ENCODE measurements around the gene FAM168B.

FAM168B gene

DNA sequence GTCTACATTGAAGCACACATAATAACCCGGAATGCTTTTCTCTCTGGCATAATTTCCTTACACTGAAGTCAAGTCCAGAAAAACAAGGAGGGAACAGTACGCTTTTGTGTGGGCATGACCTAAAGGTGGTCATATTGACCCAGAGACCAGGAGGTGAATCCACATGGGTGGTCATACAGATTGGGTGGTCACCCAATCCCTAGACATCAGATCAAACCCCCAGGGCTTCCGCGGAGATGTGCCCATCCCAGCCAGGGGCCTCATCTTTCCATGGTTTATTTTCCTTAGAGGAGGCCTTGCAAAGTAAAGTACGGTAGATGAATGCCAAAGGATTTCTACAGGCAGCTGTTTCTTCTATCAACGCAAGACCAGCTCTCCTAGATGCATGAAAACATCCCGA, 38.8 kb downstream of the FAM168B start:
- Histone ChIP-seq H3K4me1 (ENCODE audit: control insufficient read depth, insufficient read depth, low read length) (no peaks in the 10 kb centered on the region), H3K27me3 (ENCODE audit: control insufficient read depth, insufficient read depth, low read length) (no peaks in the 10 kb centered on the region), H3K9ac (ENCODE audit: low read depth, low read length) (no peak overlapping the region), H3K4me3 (ENCODE audit: low read depth, low read length) (no peak overlapping the region), H3K27ac (ENCODE audit: low read depth, low read length) (no peak overlapping the region), H3K36me3 (ENCODE audit: control insufficient read depth, insufficient read depth, low read length) (peaks cover 98% of the 10 kb centered on the region), H3K9me3 (ENCODE audit: control insufficient read depth, insufficient read depth, low read length) (no peaks in the 10 kb centered on the region)

DNA sequence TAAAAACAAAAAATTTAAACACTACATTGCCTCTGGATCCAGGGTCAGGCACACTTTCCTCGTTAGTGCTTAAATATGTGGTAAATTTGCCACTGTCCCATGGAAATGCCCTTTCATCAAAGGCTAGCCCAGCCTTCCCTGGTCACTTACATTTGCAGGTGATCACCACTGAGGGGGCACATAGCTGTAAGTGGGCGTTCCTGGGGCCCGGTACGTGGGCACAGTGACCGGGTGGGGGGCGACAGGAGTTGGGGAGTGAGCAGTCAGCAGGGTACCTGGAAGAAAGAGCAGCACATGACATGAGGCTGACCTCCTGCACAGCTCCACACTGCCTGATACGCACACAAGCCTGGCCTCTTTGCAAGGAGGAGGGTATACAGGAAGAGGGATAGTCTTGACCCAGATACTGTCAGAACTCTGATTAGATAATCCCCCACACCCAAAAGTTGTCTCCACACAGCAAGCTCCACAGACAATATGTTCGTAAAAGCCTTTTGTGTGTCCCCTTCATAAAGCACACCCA, 40.5 kb downstream of the FAM168B start:
- Histone ChIP-seq H3K27ac (ENCODE audit: low read depth, low read length) (no peak overlapping the region), H3K36me3 (ENCODE audit: control insufficient read depth, insufficient read depth, low read length) (peaks cover 99% of the 10 kb centered on the region), H3K27me3 (ENCODE audit: control insufficient read depth, insufficient read depth, low read length) (no peaks in the 10 kb centered on the region), H3K9me3 (ENCODE audit: control insufficient read depth, insufficient read depth, low read length) (no peaks in the 10 kb centered on the region), H3K9ac (ENCODE audit: low read depth, low read length) (no peak overlapping the region), H3K4me1 (ENCODE audit: control insufficient read depth, insufficient read depth, low read length) (no peaks in the 10 kb centered on the region), H3K4me3 (ENCODE audit: low read depth, low read length) (no peak overlapping the region)

DNA sequence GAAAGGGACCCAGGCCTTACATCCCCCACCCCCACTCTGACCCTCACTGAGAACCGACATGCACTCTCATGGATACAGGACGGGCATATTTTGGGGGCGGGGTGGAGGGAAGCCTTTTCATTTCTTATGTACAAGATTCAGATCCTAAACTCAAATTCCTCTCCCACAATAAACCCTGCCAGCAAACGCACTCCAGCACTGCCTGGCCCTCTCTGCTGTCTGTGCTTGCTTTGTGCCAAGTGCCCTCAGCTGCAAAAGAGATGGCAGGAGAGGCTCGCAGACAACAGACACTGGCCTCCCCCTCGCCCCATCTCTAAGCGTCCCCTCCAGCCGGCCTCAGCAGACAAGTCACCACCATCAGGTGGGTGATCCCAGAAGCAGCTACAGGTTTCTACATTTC, 42.4 kb downstream of the FAM168B start:
- Histone ChIP-seq H3K9me3 (ENCODE audit: control insufficient read depth, insufficient read depth, low read length) (no peaks in the 10 kb centered on the region), H3K9ac (ENCODE audit: low read depth, low read length) (no peak overlapping the region), H3K4me1 (ENCODE audit: control insufficient read depth, insufficient read depth, low read length) (no peaks in the 10 kb centered on the region), H3K4me3 (ENCODE audit: low read depth, low read length) (no peak overlapping the region), H3K36me3 (ENCODE audit: control insufficient read depth, insufficient read depth, low read length) (peaks cover 95% of the 10 kb centered on the region), H3K27ac (ENCODE audit: low read depth, low read length) (no peak overlapping the region), H3K27me3 (ENCODE audit: control insufficient read depth, insufficient read depth, low read length) (no peaks in the 10 kb centered on the region)

DNA sequence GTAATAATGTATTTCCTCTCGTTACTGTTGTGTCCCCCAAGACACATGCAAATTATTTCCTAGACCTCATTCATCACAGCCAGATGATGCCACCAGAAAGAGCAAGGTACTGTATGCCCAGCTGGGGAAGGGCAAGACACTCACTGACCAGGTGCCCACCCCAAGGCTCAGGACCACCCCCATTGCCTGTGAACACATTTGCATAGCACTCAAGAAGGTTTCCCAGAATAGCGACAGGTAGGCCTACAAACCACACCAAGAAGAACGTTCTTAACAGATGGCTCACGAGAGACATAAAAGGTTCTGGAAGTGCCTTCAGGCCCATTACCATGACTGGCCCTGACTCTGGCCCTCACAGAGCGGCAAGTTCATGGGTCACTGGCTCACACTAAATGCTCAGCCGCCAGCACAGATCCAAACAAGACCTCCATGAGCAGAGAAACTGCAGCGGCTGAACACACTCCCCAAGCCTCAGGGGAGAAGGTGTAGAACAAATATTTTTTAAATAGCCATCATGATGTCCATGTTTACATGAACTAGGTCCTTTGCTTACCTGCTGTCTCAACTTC, 44.0 kb downstream of the FAM168B start:
- Histone ChIP-seq H3K4me3 (ENCODE audit: low read depth, low read length) (no peak overlapping the region), H3K36me3 (ENCODE audit: control insufficient read depth, insufficient read depth, low read length) (peaks cover 78% of the 10 kb centered on the region), H3K27ac (ENCODE audit: low read depth, low read length) (no peak overlapping the region), H3K9ac (ENCODE audit: low read depth, low read length) (no peak overlapping the region), H3K27me3 (ENCODE audit: control insufficient read depth, insufficient read depth, low read length) (no peaks in the 10 kb centered on the region), H3K9me3 (ENCODE audit: control insufficient read depth, insufficient read depth, low read length) (no peaks in the 10 kb centered on the region), H3K4me1 (ENCODE audit: control insufficient read depth, insufficient read depth, low read length) (no peaks in the 10 kb centered on the region)

DNA sequence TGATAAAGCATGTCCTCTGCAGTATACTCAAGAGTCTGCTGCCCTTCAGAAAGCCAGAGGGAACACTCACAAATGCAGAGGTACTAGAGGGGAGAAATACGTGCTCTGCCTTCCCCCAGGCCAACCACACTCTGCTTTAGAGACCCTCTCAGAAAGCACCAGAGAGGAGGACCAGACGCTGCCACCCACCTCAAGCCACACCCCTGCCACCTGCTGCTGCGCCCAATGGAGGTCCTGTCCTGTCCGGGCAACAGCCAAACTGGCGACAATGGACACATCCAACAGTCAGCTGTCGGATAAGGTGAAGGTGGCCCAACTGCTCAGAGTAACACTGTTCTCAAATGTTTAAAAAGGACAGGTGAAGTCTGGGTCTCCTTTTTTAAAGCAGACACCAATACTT, 44.6 kb downstream of the FAM168B start:
- Histone ChIP-seq H3K27ac (ENCODE audit: low read depth, low read length) (no peak overlapping the region), H3K27me3 (ENCODE audit: control insufficient read depth, insufficient read depth, low read length) (no peaks in the 10 kb centered on the region), H3K4me3 (ENCODE audit: low read depth, low read length) (no peak overlapping the region), H3K9ac (ENCODE audit: low read depth, low read length) (no peak overlapping the region), H3K36me3 (ENCODE audit: control insufficient read depth, insufficient read depth, low read length) (peaks cover 72% of the 10 kb centered on the region), H3K4me1 (ENCODE audit: control insufficient read depth, insufficient read depth, low read length) (no peaks in the 10 kb centered on the region), H3K9me3 (ENCODE audit: control insufficient read depth, insufficient read depth, low read length) (no peaks in the 10 kb centered on the region)

DNA sequence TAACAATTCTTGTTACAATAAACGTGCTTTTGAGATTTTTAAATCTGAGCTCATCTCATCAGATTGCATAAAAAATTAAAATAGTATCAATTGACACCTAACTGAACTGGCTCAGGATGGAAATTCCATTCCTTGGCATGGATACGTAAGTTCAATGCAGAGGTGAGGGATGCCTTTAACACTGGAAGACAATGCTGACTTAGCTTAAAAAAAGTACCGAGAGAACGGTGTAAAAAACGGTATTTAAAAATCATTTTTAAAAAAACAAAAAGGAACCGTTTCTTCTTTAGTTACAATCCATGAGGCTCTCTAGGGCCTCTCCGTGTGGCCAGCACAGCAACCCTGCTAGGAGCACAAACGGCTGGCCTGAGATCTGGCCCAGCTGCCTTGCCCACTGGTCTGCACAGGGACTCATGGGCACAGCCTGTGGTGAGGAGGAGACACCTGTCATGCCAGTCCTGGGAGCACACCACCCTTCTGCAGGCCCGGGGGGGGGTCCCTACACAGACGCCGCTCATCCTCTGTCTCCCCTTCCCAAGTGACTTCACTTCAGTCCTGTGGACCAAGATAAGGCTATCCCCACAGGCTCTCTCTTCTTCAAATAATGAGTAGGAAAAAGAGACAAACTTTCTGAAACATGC, 45.2 kb downstream of the FAM168B start:
- peaks cover 66% of the 10 kb centered on the region for H3K36me3 ChIP-seq (ENCODE audit: control insufficient read depth, insufficient read depth, low read length)
- H3K27me3 ChIP-seq (ENCODE audit: control insufficient read depth, insufficient read depth, low read length): no peaks in the 10 kb centered on the region
- no peak overlapping the region for H3K27ac ChIP-seq (ENCODE audit: low read depth, low read length)
- no peaks in the 10 kb centered on the region for H3K4me1 ChIP-seq (ENCODE audit: control insufficient read depth, insufficient read depth, low read length)
- H3K9me3 ChIP-seq (ENCODE audit: control insufficient read depth, insufficient read depth, low read length): no peaks in the 10 kb centered on the region
- H3K9ac ChIP-seq (ENCODE audit: low read depth, low read length): no peak overlapping the region
- no peak overlapping the region for H3K4me3 ChIP-seq (ENCODE audit: low read depth, low read length)

DNA sequence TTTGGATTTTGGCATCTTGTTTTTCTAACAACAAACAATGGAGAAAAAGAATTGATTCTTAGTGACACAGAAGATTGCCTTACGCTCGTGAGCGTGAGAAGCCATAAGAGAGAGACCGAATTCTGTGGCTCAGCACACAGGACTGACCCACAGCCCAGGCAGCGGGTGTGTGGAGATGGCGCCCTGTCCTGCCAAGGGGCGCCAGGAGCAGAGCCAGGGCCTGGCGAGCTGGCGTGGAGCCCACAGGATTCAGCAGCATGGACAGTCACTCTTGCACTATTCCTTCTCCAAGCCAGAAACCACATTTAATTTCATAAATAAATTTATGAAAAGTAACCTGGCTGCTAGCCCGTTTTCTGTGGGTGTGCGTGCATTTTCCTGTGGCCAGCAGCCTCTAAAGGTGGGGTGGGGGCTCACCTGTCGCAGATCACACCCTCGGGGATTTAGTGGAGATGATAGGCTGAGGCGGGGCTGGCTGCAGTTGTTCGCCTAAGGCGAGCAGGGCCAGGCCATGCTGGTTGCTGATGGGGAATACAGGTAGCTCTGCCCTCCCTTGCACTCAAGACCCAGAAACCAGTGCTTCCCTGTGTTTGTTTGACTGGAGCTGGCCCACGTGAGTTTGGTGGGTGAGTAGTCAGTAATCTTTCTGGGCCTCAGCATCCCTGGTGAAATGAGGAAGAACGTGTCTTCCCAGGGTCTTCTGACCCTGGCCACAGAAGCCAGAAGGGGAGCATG, 46.2 kb downstream of the FAM168B start:
- no peak overlapping the region for H3K9ac ChIP-seq (ENCODE audit: low read depth, low read length)
- no peaks in the 10 kb centered on the region for H3K27me3 ChIP-seq (ENCODE audit: control insufficient read depth, insufficient read depth, low read length)
- H3K36me3 ChIP-seq (ENCODE audit: control insufficient read depth, insufficient read depth, low read length): peaks cover 57% of the 10 kb centered on the region
- H3K4me1 ChIP-seq (ENCODE audit: control insufficient read depth, insufficient read depth, low read length): no peaks in the 10 kb centered on the region
- H3K27ac ChIP-seq (ENCODE audit: low read depth, low read length): no peak overlapping the region
- no peaks in the 10 kb centered on the region for H3K9me3 ChIP-seq (ENCODE audit: control insufficient read depth, insufficient read depth, low read length)
- no peak overlapping the region for H3K4me3 ChIP-seq (ENCODE audit: low read depth, low read length)

DNA sequence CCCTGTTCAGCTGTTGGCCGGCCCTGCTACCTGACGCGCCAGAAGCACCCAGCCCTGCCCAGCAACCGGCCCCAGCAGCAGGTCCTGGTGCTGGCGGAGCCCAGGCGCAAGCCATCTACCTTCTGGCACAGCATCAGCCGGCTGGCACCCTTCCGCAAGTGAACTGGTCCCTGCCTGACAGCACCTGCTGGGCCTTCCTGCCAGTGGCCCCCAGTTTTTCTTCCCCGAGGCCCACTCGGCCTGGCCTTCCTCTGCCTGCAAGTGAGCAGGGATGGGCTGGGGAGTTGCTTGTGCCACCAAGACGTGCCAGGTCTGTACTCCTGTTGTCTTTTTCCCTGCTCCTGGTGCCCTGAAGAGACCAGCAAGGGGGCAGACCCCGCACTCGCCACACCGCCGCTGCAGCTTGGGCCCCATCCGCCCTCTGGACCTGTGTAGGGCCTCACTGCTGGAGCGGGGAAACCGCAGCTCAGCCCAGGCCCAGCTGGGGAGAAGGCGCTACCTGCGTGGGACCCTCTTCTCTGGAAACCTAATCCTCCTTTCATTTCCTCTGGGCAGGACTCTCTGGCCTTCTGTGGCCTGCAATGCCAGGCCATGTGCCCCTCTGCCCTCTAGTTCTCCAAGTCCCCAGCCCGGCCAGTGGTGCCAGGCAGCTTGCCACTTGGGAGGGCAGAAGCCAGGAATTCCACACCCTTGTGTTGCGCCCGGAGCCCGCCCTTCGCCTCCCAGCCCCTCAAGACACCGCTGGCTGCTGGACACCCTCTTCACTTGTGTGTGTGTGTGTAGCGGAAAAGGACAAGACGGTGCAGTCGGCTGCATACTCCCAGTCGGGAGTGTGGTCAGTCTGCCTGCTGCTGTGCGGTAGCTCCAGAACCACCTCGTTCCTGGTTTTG, 47.0 kb downstream of the FAM168B start:
- H3K4me1 ChIP-seq (ENCODE audit: control insufficient read depth, insufficient read depth, low read length): no peaks in the 10 kb centered on the region
- no peak overlapping the region for H3K27ac ChIP-seq (ENCODE audit: low read depth, low read length)
- H3K4me3 ChIP-seq (ENCODE audit: low read depth, low read length): no peak overlapping the region
- H3K9ac ChIP-seq (ENCODE audit: low read depth, low read length): no peak overlapping the region
- H3K36me3 ChIP-seq (ENCODE audit: control insufficient read depth, insufficient read depth, low read length): peaks cover 49% of the 10 kb centered on the region
- H3K9me3 ChIP-seq (ENCODE audit: control insufficient read depth, insufficient read depth, low read length): no peaks in the 10 kb centered on the region
- no peaks in the 10 kb centered on the region for H3K27me3 ChIP-seq (ENCODE audit: control insufficient read depth, insufficient read depth, low read length)

DNA sequence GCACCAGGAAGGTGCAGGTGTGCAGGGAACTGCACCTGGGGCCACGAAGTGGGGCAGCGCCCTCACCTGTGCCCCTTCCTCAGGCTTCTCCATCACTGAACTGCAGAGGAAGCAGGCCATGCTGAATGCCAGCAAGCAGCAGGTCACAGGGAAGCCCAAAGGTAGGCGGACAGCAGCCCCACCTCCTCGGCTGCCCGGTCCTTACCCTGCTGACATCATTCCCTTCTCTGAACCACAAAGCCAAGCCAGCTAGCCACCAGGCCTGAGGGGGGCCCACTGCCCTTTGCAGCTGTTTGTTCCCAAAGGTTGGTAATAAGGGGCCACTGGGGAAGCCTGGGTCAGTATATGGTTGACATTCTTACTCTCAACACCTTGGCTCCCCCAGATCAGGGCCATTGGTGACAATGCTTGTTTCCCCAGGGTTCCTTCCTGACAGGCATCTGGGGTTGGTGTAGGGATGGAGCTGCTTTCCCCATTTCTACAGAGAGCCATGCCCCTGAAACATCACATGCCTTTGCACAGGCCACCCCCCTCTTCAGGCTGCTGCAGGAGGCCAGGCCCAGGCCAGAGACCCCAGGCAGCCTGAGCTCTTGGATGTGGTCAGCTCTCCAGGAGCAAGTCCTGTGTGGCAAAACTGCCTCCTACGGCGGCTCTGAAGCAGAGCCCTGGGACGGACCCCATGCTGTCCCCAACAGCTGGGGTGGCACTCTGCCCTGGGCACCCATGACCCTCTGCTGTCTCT, 47.8 kb downstream of the FAM168B start:
- H3K4me1 ChIP-seq (ENCODE audit: control insufficient read depth, insufficient read depth, low read length): no peaks in the 10 kb centered on the region
- no peaks in the 10 kb centered on the region for H3K9me3 ChIP-seq (ENCODE audit: control insufficient read depth, insufficient read depth, low read length)
- no peak overlapping the region for H3K4me3 ChIP-seq (ENCODE audit: low read depth, low read length)
- no peaks in the 10 kb centered on the region for H3K27me3 ChIP-seq (ENCODE audit: control insufficient read depth, insufficient read depth, low read length)
- H3K9ac ChIP-seq (ENCODE audit: low read depth, low read length): no peak overlapping the region
- peaks cover 40% of the 10 kb centered on the region for H3K36me3 ChIP-seq (ENCODE audit: control insufficient read depth, insufficient read depth, low read length)
- no peak overlapping the region for H3K27ac ChIP-seq (ENCODE audit: low read depth, low read length)

DNA sequence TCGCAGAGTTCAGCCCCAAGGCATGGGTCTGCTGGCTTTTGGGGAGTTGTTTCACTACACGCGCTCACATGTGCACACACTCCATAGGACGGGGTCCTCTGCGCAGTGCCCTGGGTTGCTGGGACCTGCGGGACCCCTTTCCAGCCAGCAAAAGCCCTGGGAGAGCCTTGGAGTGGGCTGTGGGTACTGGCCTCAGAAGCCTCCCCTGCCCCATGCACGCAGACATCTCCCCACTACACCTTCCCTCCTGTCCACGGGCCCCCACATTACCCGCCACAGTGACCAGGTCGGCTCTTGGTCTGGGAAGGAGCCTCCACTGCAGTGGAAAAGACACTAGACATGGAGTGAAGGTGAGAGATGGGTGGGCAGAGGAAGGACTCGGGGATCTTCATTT, 48.5 kb downstream of the FAM168B start:
- H3K27ac ChIP-seq (ENCODE audit: low read depth, low read length): no peak overlapping the region
- H3K9me3 ChIP-seq (ENCODE audit: control insufficient read depth, insufficient read depth, low read length): no peaks in the 10 kb centered on the region
- no peak overlapping the region for H3K9ac ChIP-seq (ENCODE audit: low read depth, low read length)
- no peaks in the 10 kb centered on the region for H3K27me3 ChIP-seq (ENCODE audit: control insufficient read depth, insufficient read depth, low read length)
- no peaks in the 10 kb centered on the region for H3K4me1 ChIP-seq (ENCODE audit: control insufficient read depth, insufficient read depth, low read length)
- H3K4me3 ChIP-seq (ENCODE audit: low read depth, low read length): no peak overlapping the region
- peaks cover 33% of the 10 kb centered on the region for H3K36me3 ChIP-seq (ENCODE audit: control insufficient read depth, insufficient read depth, low read length)

Measured in HUES48 (cell line).